ENCODE data around the gene ROPN1L. TPM values are rescaled to one million over a fixed set of nuclear protein-coding genes. Genes with fewer than 3 reads are reported as not detected.

The ROPN1L gene
- total RNA-seq, 3 donors from 2014 or later (not counting 1 experiment from before 2014, with no cell fraction given), result 1.2 to 5.2 (median 4.3) TPM

GRCh38 chr5:10500669-10501068, 59.0 kb downstream of the ROPN1L start:
- H3K36me3 ChIP-seq (ENCODE audit: control insufficient read depth, insufficient read depth, low read length), result no peaks in the 10 kb centered on the region
- no peaks in the 10 kb centered on the region for H3K4me1 ChIP-seq (ENCODE audit: control insufficient read depth, insufficient read depth, low read length)
- intact Hi-C loops (cut with micrococcal nuclease), result no loop called here
- no peaks in the 10 kb centered on the region for H3K9me3 ChIP-seq (ENCODE audit: control insufficient read depth, insufficient read depth, low read length)
- Mint-ChIP-seq H3K36me3 (no peaks in the 10 kb centered on the region), H3K4me3 (no peak overlapping the region), H3K4me1 (no peaks in the 10 kb centered on the region), H3K27me3 (ENCODE audit: low read depth in 2 of 2) (no peaks in the 10 kb centered on the region), H3K9me3 (no peaks in the 10 kb centered on the region), H3K27ac (no peak overlapping the region)
- no peak for ATAC-seq
- no peak for DNase-seq
- no peak overlapping the region for H3K4me3 ChIP-seq (ENCODE audit: low read length)
- no peak overlapping the region for H3K27ac ChIP-seq (ENCODE audit: low read length)
- no peaks in the 10 kb centered on the region for H3K27me3 ChIP-seq (ENCODE audit: control insufficient read depth, insufficient read depth, low read length)
- 90% methylated on average over 3 of the region's 3 CpGs for WGBS (ENCODE audit: insufficient coverage)
- no peak for TF ChIP-seq CTCF (IDR thresholded peaks at IDR 0.05)

GRCh38 chr5:10501554-10502075, 59.9 kb downstream of the ROPN1L start:
- no peak overlapping the region for H3K4me3 Mint-ChIP-seq
- 90% methylated on average over 8 of the region's 9 CpGs for WGBS (ENCODE audit: insufficient coverage)
- Histone ChIP-seq H3K27me3 (ENCODE audit: control insufficient read depth, insufficient read depth, low read length) (no peaks in the 10 kb centered on the region), H3K9me3 (ENCODE audit: control insufficient read depth, insufficient read depth, low read length) (no peaks in the 10 kb centered on the region), H3K27ac (ENCODE audit: low read length) (no peak overlapping the region), H3K36me3 (ENCODE audit: control insufficient read depth, insufficient read depth, low read length) (no peaks in the 10 kb centered on the region), H3K4me1 (ENCODE audit: control insufficient read depth, insufficient read depth, low read length) (no peaks in the 10 kb centered on the region), H3K4me3 (ENCODE audit: low read length) (no peak overlapping the region)
- no peak for TF ChIP-seq CTCF (IDR thresholded peaks at IDR 0.05)
- no peaks in the 10 kb centered on the region for H3K36me3 Mint-ChIP-seq
- H3K27me3 Mint-ChIP-seq (ENCODE audit: low read depth in 2 of 2), result no peaks in the 10 kb centered on the region
- H3K27ac Mint-ChIP-seq, result no peak overlapping the region
- H3K9me3 Mint-ChIP-seq, result no peaks in the 10 kb centered on the region
- no peaks in the 10 kb centered on the region for H3K4me1 Mint-ChIP-seq
- DNase-seq (no peak), ATAC-seq (no peak)
- intact Hi-C loops (cut with micrococcal nuclease), result no loop called here

- H3K4me3 Mint-ChIP-seq, result no peak overlapping the region
- no peak for TF ChIP-seq CTCF (IDR thresholded peaks at IDR 0.05)
- H3K4me3 ChIP-seq (ENCODE audit: low read length), result no peak overlapping the region
- H3K27ac ChIP-seq (ENCODE audit: low read length), result no peak overlapping the region
- no peaks in the 10 kb centered on the region for H3K9me3 ChIP-seq (ENCODE audit: control insufficient read depth, insufficient read depth, low read length)
- no peaks in the 10 kb centered on the region for H3K27me3 Mint-ChIP-seq (ENCODE audit: low read depth in 2 of 2)
- no peak overlapping the region for H3K27ac Mint-ChIP-seq
- H3K36me3 Mint-ChIP-seq, result no peaks in the 10 kb centered on the region
- no peaks in the 10 kb centered on the region for H3K27me3 ChIP-seq (ENCODE audit: control insufficient read depth, insufficient read depth, low read length)
- WGBS (ENCODE audit: insufficient coverage), result 91% methylated on average over 7 of the region's 8 CpGs
- DNase-seq (no peak), ATAC-seq (no peak)
- intact Hi-C loops (cut with micrococcal nuclease), result no loop called here
- H3K36me3 ChIP-seq (ENCODE audit: control insufficient read depth, insufficient read depth, low read length), result no peaks in the 10 kb centered on the region
- H3K9me3 Mint-ChIP-seq, result no peaks in the 10 kb centered on the region
- H3K4me1 Mint-ChIP-seq, result no peaks in the 10 kb centered on the region
- H3K4me1 ChIP-seq (ENCODE audit: control insufficient read depth, insufficient read depth, low read length), result no peaks in the 10 kb centered on the region
Observed at GRCh38 chr5:10502130-10502529, 60.5 kb downstream of the ROPN1L start.

GRCh38 chr5:10502578-10502977, 60.9 kb downstream of the ROPN1L start:
- H3K4me3 ChIP-seq (ENCODE audit: low read length), result no peak overlapping the region
- TF ChIP-seq CTCF (IDR thresholded peaks at IDR 0.05), result no peak
- H3K36me3 ChIP-seq (ENCODE audit: control insufficient read depth, insufficient read depth, low read length), result no peaks in the 10 kb centered on the region
- 91% methylated on average over 10 of the region's 10 CpGs for WGBS (ENCODE audit: insufficient coverage)
- intact Hi-C loops (cut with micrococcal nuclease), result no loop called here
- Mint-ChIP-seq H3K27ac (no peak overlapping the region), H3K36me3 (no peaks in the 10 kb centered on the region), H3K4me3 (no peak overlapping the region), H3K4me1 (no peaks in the 10 kb centered on the region), H3K27me3 (ENCODE audit: low read depth in 2 of 2) (no peaks in the 10 kb centered on the region), H3K9me3 (no peaks in the 10 kb centered on the region)
- H3K27ac ChIP-seq (ENCODE audit: low read length), result no peak overlapping the region
- no peaks in the 10 kb centered on the region for H3K27me3 ChIP-seq (ENCODE audit: control insufficient read depth, insufficient read depth, low read length)
- DNase-seq (no peak), ATAC-seq (no peak)
- no peaks in the 10 kb centered on the region for H3K9me3 ChIP-seq (ENCODE audit: control insufficient read depth, insufficient read depth, low read length)
- no peaks in the 10 kb centered on the region for H3K4me1 ChIP-seq (ENCODE audit: control insufficient read depth, insufficient read depth, low read length)

Measured in natural killer cell (primary cell).